ENCODE measurements around the gene RBM6.
"Not testable (repeated sequence)": the region's sequence is repeated elsewhere in the genome, so short reads cannot be mapped to it uniquely, and the experiment has no call there.

Gene RBM6

GRCh38 chr3:49901366-49902339 lies 38.3 kb upstream of the RBM6 start:
- no peaks in the 10 kb centered on the region for H4K20me1 ChIP-seq (ENCODE audit: insufficient read depth, low read length)
- H3K79me2 ChIP-seq (ENCODE audit: low read length) = no peaks in the 10 kb centered on the region
- H3K9me3 ChIP-seq (replicated peaks; ENCODE audit: insufficient read depth, low read length) = no peaks in the 10 kb centered on the region
- H2AFZ ChIP-seq (ENCODE audit: low read length) = no peak overlapping the region
- H3K36me3 ChIP-seq (replicated peaks; ENCODE audit: insufficient read depth, low read length) = no peaks in the 10 kb centered on the region
- H3K4me1 ChIP-seq (ENCODE audit: low read length) = peaks cover 26% of the 10 kb centered on the region
- H3K4me3 ChIP-seq (ENCODE audit: low read length) = no peak overlapping the region
- no peaks in the 10 kb centered on the region for H3K9me2 ChIP-seq (replicated peaks; ENCODE audit: insufficient read depth, low read length)
- no peaks in the 10 kb centered on the region for H3K27me3 ChIP-seq (replicated peaks; ENCODE audit: insufficient read depth, low read length)
- H3K27ac ChIP-seq (ENCODE audit: low read length) = no peak overlapping the region
- H3F3A ChIP-seq (ENCODE audit: insufficient read depth, low read length) = no peaks in the 10 kb centered on the region
- DNase-seq = no peak
- H3K4me2 ChIP-seq (ENCODE audit: low read depth, low read length) = no peak overlapping the region
- TF ChIP-seq EZH2 (optimal IDR thresholded peaks at IDR 0.05; ENCODE audit: low read depth, low read length) (no peak), CTCF (IDR thresholded peaks at IDR 0.05; ENCODE audit: low read length) (no peak), EZH2phosphoT487 (IDR thresholded peaks at IDR 0.05; ENCODE audit: low read length) (no peak)
- no peak overlapping the region for H3K9ac ChIP-seq (ENCODE audit: low read length)

- H3K27me3 ChIP-seq (replicated peaks; ENCODE audit: insufficient read depth, low read length) = no peaks in the 10 kb centered on the region
- H3K4me2 ChIP-seq (ENCODE audit: low read depth, low read length) = no peak overlapping the region
- H4K20me1 ChIP-seq (ENCODE audit: insufficient read depth, low read length) = no peaks in the 10 kb centered on the region
- TF ChIP-seq CTCF (IDR thresholded peaks at IDR 0.05; ENCODE audit: low read length) (no peak), EZH2phosphoT487 (IDR thresholded peaks at IDR 0.05; ENCODE audit: low read length) (no peak), EZH2 (optimal IDR thresholded peaks at IDR 0.05; ENCODE audit: low read depth, low read length) (no peak)
- H3K4me1 ChIP-seq (ENCODE audit: low read length) = peaks cover 26% of the 10 kb centered on the region
- no peak for DNase-seq
- H3K9me3 ChIP-seq (replicated peaks; ENCODE audit: insufficient read depth, low read length) = no peaks in the 10 kb centered on the region
- no peak overlapping the region for H3K27ac ChIP-seq (ENCODE audit: low read length)
- H3K36me3 ChIP-seq (replicated peaks; ENCODE audit: insufficient read depth, low read length) = no peaks in the 10 kb centered on the region
- H3K9me2 ChIP-seq (replicated peaks; ENCODE audit: insufficient read depth, low read length) = no peaks in the 10 kb centered on the region
- H2AFZ ChIP-seq (ENCODE audit: low read length) = no peak overlapping the region
- no peak overlapping the region for H3K4me3 ChIP-seq (ENCODE audit: low read length)
- H3F3A ChIP-seq (ENCODE audit: insufficient read depth, low read length) = no peaks in the 10 kb centered on the region
- no peak overlapping the region for H3K9ac ChIP-seq (ENCODE audit: low read length)
- no peaks in the 10 kb centered on the region for H3K79me2 ChIP-seq (ENCODE audit: low read length)
These were observed 37.2 kb upstream of the RBM6 start for GRCh38 chr3:49902511-49903345.

GRCh38 chr3:49903451-49904424 lies 36.2 kb upstream of the RBM6 start, which contains the start of gene MST1R:
MST1R (minus strand) TSS chr3:49903873; CDS start chr3:49903609, 264 bp downstream.
- Histone ChIP-seq H3K27me3 (replicated peaks; ENCODE audit: insufficient read depth, low read length) (no peaks in the 10 kb centered on the region), H3K9ac (ENCODE audit: low read length) (no peak within 1 kb of the TSS), H3F3A (ENCODE audit: insufficient read depth, low read length) (no peaks in the 10 kb centered on the region), H2AFZ (ENCODE audit: low read length) (no peak within 1 kb of the TSS), H3K79me2 (ENCODE audit: low read length) (no peaks in the 10 kb centered on the region), H3K4me2 (ENCODE audit: low read depth, low read length) (peak within 1 kb of the TSS; percentile 27; the same call in 1 of the 2 replicates), H4K20me1 (ENCODE audit: insufficient read depth, low read length) (no peaks in the 10 kb centered on the region), H3K4me1 (ENCODE audit: low read length) (peaks cover 26% of the 10 kb centered on the region), H3K4me3 (ENCODE audit: low read length) (no peak within 1 kb of the TSS), H3K27ac (ENCODE audit: low read length) (no peak within 1 kb of the TSS), H3K9me2 (replicated peaks; ENCODE audit: insufficient read depth, low read length) (no peaks in the 10 kb centered on the region), H3K36me3 (replicated peaks; ENCODE audit: insufficient read depth, low read length) (no peaks in the 10 kb centered on the region), H3K9me3 (replicated peaks; ENCODE audit: insufficient read depth, low read length) (no peaks in the 10 kb centered on the region)
- DNase-seq = peak; percentile 34
- TF ChIP-seq EZH2 (optimal IDR thresholded peaks at IDR 0.05; ENCODE audit: low read depth, low read length) = no peak
- no peak for TF ChIP-seq EZH2phosphoT487 (IDR thresholded peaks at IDR 0.05; ENCODE audit: low read length)
- no peak for TF ChIP-seq CTCF (IDR thresholded peaks at IDR 0.05; ENCODE audit: low read length)

GRCh38 chr3:49904448-49904847 lies 35.5 kb upstream of the RBM6 start:
- H3K9ac ChIP-seq (ENCODE audit: low read length); H2AFZ ChIP-seq (ENCODE audit: low read length); H3K27ac ChIP-seq (ENCODE audit: low read length); H3K27me3 ChIP-seq (replicated peaks; ENCODE audit: insufficient read depth, low read length); H3K9me3 ChIP-seq (replicated peaks; ENCODE audit: insufficient read depth, low read length); H3K4me2 ChIP-seq (ENCODE audit: low read depth, low read length); H3F3A ChIP-seq (ENCODE audit: insufficient read depth, low read length); H3K4me3 ChIP-seq (ENCODE audit: low read length); H3K79me2 ChIP-seq (ENCODE audit: low read length); DNase-seq; H4K20me1 ChIP-seq (ENCODE audit: insufficient read depth, low read length); H3K36me3 ChIP-seq (replicated peaks; ENCODE audit: insufficient read depth, low read length); H3K9me2 ChIP-seq (replicated peaks; ENCODE audit: insufficient read depth, low read length): not testable (repeated sequence)
- peaks cover 26% of the 10 kb centered on the region for H3K4me1 ChIP-seq (ENCODE audit: low read length)
